GM10266 (cell line): ENCODE data around the gene ZCCHC17.
"Not testable (repeated sequence)": the region's sequence is repeated elsewhere in the genome, so short reads cannot be mapped to it uniquely, and the experiment has no call there.

ENCODE experiments used
- DNase-seq: peaks from one replicate; pipeline ENCODE4 v3.0.0; 2012; ENCODE audit errors: extremely low spot score
- CTCF ChIP-seq: IDR thresholded peaks from 2 replicates; pipeline ENCODE4 v1.5.1; 2012; ENCODE audit warnings: mild to moderate bottlenecking, low read depth; ENCODE audit not compliant: control insufficient read depth, insufficient read depth; ENCODE audit errors: missing control alignments

The ZCCHC17 gene

GRCh38 chr1:31381394-31382294 is 84.8 kb downstream of the ZCCHC17 start:
- no peak for DNase-seq
- no peak for TF ChIP-seq CTCF

GRCh38 chr1:31382379-31382989 is 85.7 kb downstream of the ZCCHC17 start:
- no peak for TF ChIP-seq CTCF
- DNase-seq, result no peak

GRCh38 chr1:31383967-31384366 is 87.1 kb downstream of the ZCCHC17 start:
- no peak for DNase-seq
- TF ChIP-seq CTCF, result no peak

- not testable (repeated sequence) for DNase-seq
Observed at GRCh38 chr1:31386576-31387243, 89.9 kb downstream of the ZCCHC17 start.

- no peak for TF ChIP-seq CTCF
Observed at GRCh38 chr1:31387612-31388011, 90.8 kb downstream of the ZCCHC17 start.

GRCh38 chr1:31389616-31390015 is 92.8 kb downstream of the ZCCHC17 start:
- no peak for DNase-seq
- no peak for TF ChIP-seq CTCF

More at GRCh38 chr1:31387612-31388011, 90.8 kb downstream of the ZCCHC17 start:
- no peak for DNase-seq

GRCh38 chr1:31390071-31390470 is 93.2 kb downstream of the ZCCHC17 start:
- TF ChIP-seq CTCF, result no peak
- no peak for DNase-seq
